Keratinocyte (primary cell): Measurements from ENCODE around the gene FAM174B. TPM values are rescaled to one million over a fixed set of nuclear protein-coding genes. Genes with fewer than 3 reads are reported as not detected.

Experiments used
- DNase-seq: peaks from one replicate; pipeline ENCODE4 v3.0.0-alpha.2; 2011; ENCODE audit warnings: low read depth, missing footprints, low spot score
- FAIRE-seq: peaks from 2 replicates; lab custom pipeline; 2011; peaks lifted over from hg19 to GRCh38; lab: Jason Lieb, UNC
- H2AFZ ChIP-seq: 2 replicates; pipeline ENCODE4 v1.6.0; 2012; ENCODE audit warnings: low read length, control low read depth, inconsistent platforms; ENCODE audit not compliant: control insufficient read depth
- H3K27ac ChIP-seq: 2 replicates; pipeline ENCODE4 v1.5.1; 2011; ENCODE audit warnings: low read length; ENCODE audit not compliant: control insufficient read depth, insufficient read depth
- H3K27me3 ChIP-seq: 3 replicates; pipeline ENCODE4 v1.6.0; 2011; ENCODE audit warnings: low read length; ENCODE audit not compliant: control insufficient read depth, insufficient read depth; ENCODE audit errors: extremely low read depth
- H3K36me3 ChIP-seq, 2 experiments: 2 replicates in 1 of 2; 3 replicates in 1 of 2; pipeline ENCODE4 v1.5.1; 2011; ENCODE audit warnings: low read length in 2 of 2, mild to moderate bottlenecking in 1 of 2; ENCODE audit not compliant: control insufficient read depth in 2 of 2, insufficient read depth in 2 of 2; ENCODE audit errors: extremely low read depth in 1 of 2
- H3K4me1 ChIP-seq: 3 replicates; pipeline ENCODE4 v1.5.1; 2011; ENCODE audit warnings: low read length; ENCODE audit not compliant: control insufficient read depth, insufficient read depth; ENCODE audit errors: extremely low read depth
- H3K4me2 ChIP-seq: 3 replicates; pipeline ENCODE4 v1.6.0; 2011; ENCODE audit warnings: low read depth, low read length; ENCODE audit not compliant: control insufficient read depth, insufficient read depth; ENCODE audit errors: extremely low read depth
- H3K4me3 ChIP-seq, 3 experiments: fragments of 200-600 bp in 1 of 3; sonication (generic) in 1 of 3; 2 replicates in 2 of 3; 3 replicates in 1 of 3; pipeline ENCODE4 v1.5.1; 2011 to 2016; ENCODE audit warnings: low read length in 3 of 3, mild to moderate bottlenecking in 3 of 3, control low read depth in 2 of 3, inconsistent platforms in 1 of 3, low read depth in 1 of 3, mixed read lengths in 1 of 3, mixed run types in 1 of 3, moderate library complexity in 1 of 3; ENCODE audit not compliant: control insufficient read depth in 2 of 3, insufficient read depth in 2 of 3; ENCODE audit errors: extremely low read depth in 1 of 3
- H3K79me2 ChIP-seq: 2 replicates; pipeline ENCODE4 v1.6.0; 2012; ENCODE audit warnings: low read length; ENCODE audit not compliant: control insufficient read depth, insufficient read depth
- H3K9ac ChIP-seq: 3 replicates; pipeline ENCODE4 v1.6.0; 2011; ENCODE audit warnings: low read length; ENCODE audit not compliant: control insufficient read depth, insufficient read depth; ENCODE audit errors: extremely low read depth
- H3K9me1 ChIP-seq: 3 replicates; pipeline ENCODE4 v1.6.0; 2011; ENCODE audit warnings: low read length; ENCODE audit not compliant: control insufficient read depth, insufficient read depth; ENCODE audit errors: extremely low read depth
- H3K9me3 ChIP-seq: 2 replicates; pipeline ENCODE4 v1.5.1; 2012; ENCODE audit warnings: low read depth, low read length; ENCODE audit not compliant: control insufficient read depth
- H4K20me1 ChIP-seq: 3 replicates; pipeline ENCODE4 v1.6.0; 2011; ENCODE audit warnings: low read length; ENCODE audit not compliant: control insufficient read depth, insufficient read depth; ENCODE audit errors: extremely low read depth
- EZH2 ChIP-seq: IDR thresholded peaks from one replicate; pipeline ENCODE4 v1.6.1; 2012; ENCODE audit warnings: inconsistent platforms, mild to moderate bottlenecking, low read length, moderate library complexity
- dilution Hi-C: fragments of 300-500 bp; cut with MboI; formaldehyde crosslinking; loops from one replicate; pipeline ENCODE4 v1.7.0; 2020; ENCODE audit warnings: low sequenced_read_pairs; ENCODE audit not compliant: extremely low pct_ligation_motif_present
- polyA plus RNA-seq, 5 experiments: library from polyadenylated mRNA; depleted of rRNA in 3 of 5; stranded (reverse) in 3 of 5; stranded (forward) in 1 of 5; unstranded in 1 of 5; fragments of >200 nt; gene quantifications; 1 replicate in 1 of 5; 2 replicates in 3 of 5; 3 replicates in 1 of 5; pipeline versions ENCODE4 v1.2.1 to v1.2.3, GENCODE V29; 2011 to 2012; ENCODE audit warnings: missing spikeins in 2 of 5, low read depth in 1 of 5, low replicate concordance in 1 of 5
- TF ChIP-seq, protein P1 (sequence below), 3 experiments: IDR thresholded peaks in 1 of 3; conservative IDR thresholded peaks in 1 of 3; optimal IDR thresholded peaks in 1 of 3; 2 replicates in 2 of 3; 3 replicates in 1 of 3; pipeline versions ENCODE3 to v1.5.1; 2011; ENCODE audit warnings: low read length in 3 of 3, mild to moderate bottlenecking in 3 of 3, moderate library complexity in 2 of 3, control low read depth in 1 of 3, inconsistent platforms in 1 of 3; ENCODE audit not compliant: insufficient read depth in 2 of 3; ENCODE audit errors: extremely low read depth in 1 of 3

The FAM174B gene
- polyA plus RNA-seq, 1 donor (not counting 4 experiments of a cell fraction or from before 2014, with no cell fraction given), result 0.73 TPM

- FAIRE-seq (no peak), DNase-seq (no peak)
- Histone ChIP-seq H3K4me1 (no peaks in the 10 kb centered on the region), H3K4me3 (no peak overlapping the region), H3K79me2 (no peaks in the 10 kb centered on the region), H3K9ac (no peak overlapping the region), H3K27me3 (peaks cover 14% of the 10 kb centered on the region), H4K20me1 (no peaks in the 10 kb centered on the region), H3K9me1 (no peaks in the 10 kb centered on the region), H3K4me2 (no peak overlapping the region), H3K36me3 (no peaks in the 10 kb centered on the region), H3K9me3 (no peaks in the 10 kb centered on the region), H3K27ac (no peak overlapping the region), H2AFZ (no peak overlapping the region)
- dilution Hi-C loops, result no loop called here
- TF ChIP-seq EZH2, result no peak
- TF ChIP-seq, protein P1, sequence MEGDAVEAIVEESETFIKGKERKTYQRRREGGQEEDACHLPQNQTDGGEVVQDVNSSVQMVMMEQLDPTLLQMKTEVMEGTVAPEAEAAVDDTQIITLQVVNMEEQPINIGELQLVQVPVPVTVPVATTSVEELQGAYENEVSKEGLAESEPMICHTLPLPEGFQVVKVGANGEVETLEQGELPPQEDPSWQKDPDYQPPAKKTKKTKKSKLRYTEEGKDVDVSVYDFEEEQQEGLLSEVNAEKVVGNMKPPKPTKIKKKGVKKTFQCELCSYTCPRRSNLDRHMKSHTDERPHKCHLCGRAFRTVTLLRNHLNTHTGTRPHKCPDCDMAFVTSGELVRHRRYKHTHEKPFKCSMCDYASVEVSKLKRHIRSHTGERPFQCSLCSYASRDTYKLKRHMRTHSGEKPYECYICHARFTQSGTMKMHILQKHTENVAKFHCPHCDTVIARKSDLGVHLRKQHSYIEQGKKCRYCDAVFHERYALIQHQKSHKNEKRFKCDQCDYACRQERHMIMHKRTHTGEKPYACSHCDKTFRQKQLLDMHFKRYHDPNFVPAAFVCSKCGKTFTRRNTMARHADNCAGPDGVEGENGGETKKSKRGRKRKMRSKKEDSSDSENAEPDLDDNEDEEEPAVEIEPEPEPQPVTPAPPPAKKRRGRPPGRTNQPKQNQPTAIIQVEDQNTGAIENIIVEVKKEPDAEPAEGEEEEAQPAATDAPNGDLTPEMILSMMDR (optimal IDR thresholded peaks at IDR 0.05 in 1 of 3, IDR thresholded peaks at IDR 0.05 in 1 of 3, conservative IDR thresholded peaks at IDR 0.05 in 1 of 3; ENCODE audit: extremely low read depth in 1 of 3, insufficient read depth in 2 of 3, low read length in 3 of 3), result peak; percentile 24 to 47 (median 38)
Measured at GRCh38 chr15:92693691-92694331, 38.2 kb upstream of the FAM174B start.

DNA sequence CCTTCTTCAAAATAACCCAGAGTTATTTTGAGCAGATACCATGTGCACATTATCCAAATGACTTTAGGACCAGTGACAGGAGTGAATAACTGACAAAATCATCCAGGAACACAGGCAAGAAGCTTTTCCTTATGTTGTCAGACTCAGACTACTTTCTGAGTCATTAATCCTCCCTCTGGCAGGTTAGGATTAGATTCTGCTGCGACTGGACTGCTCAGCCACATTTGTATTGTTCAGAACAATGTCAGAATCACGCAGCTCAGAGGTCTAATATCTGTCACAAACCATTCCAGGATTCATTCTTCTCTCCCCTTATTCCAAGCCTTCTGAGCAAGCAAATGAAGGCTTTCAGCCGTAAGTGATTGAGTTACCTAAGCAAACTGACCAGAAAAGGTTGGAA is 34.8 kb upstream of the FAM174B start:
- Histone ChIP-seq H3K36me3 (no peaks in the 10 kb centered on the region), H3K27ac (no peak overlapping the region), H3K9ac (no peak overlapping the region), H3K4me2 (no peak overlapping the region), H3K9me3 (no peaks in the 10 kb centered on the region), H3K9me1 (no peaks in the 10 kb centered on the region), H2AFZ (no peak overlapping the region), H3K27me3 (peaks cover under 1% of the 10 kb centered on the region), H3K4me3 (no peak overlapping the region), H4K20me1 (no peaks in the 10 kb centered on the region), H3K79me2 (no peaks in the 10 kb centered on the region), H3K4me1 (no peaks in the 10 kb centered on the region)
- dilution Hi-C loops, result no loop called here
- TF ChIP-seq, protein P1 (optimal IDR thresholded peaks at IDR 0.05 in 1 of 3, IDR thresholded peaks at IDR 0.05 in 1 of 3, conservative IDR thresholded peaks at IDR 0.05 in 1 of 3; ENCODE audit: extremely low read depth in 1 of 3, insufficient read depth in 2 of 3, low read length in 3 of 3), result no peak
- TF ChIP-seq EZH2, result no peak
- DNase-seq (no peak), FAIRE-seq (no peak)
